ENCODE measurements around the gene USP32. TPM values are rescaled to one million over a fixed set of nuclear protein-coding genes. Genes with fewer than 3 reads are reported as not detected.

Gene USP32
- total RNA-seq, 1 experiment from 2014 or later: 62.9 TPM

DNA sequence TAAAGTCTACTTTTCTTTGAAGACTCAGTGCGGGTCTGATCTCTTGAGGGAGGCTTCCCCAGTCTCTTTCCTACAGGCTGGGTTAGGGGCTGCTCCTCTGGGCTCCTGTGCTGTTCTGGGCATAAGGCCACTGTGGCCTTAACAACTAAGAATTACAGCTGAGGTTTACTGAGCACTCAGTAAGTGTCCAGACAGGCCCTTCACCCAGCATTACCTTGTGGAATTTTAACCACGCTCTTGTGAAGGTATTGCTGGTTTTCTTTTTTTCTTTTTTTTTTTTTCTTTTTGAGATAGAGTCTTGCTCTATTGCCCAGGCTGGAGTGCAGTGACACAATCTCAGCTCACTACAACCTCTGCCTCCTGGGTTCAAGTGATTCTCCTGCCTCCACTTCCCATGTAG lies 245.7 kb downstream of the USP32 start:
- TF ChIP-seq CTCF (IDR thresholded peaks at IDR 0.05; ENCODE audit: unreplicated experiment): no peak
- ChIA-PET CTCF (no interaction called here), POLR2A (interaction anchor here (0.7 kb wide), 1 partner anchor 18 kb away, joined by 3 read pairs; no protein-coding TSS in a partner anchor)
- H3K4me3 Mint-ChIP-seq (ENCODE audit: unreplicated experiment): no peak overlapping the region
- no peak overlapping the region for H3K27ac Mint-ChIP-seq (ENCODE audit: low read depth, unreplicated experiment)
- no peaks in the 10 kb centered on the region for H3K9me3 Mint-ChIP-seq (ENCODE audit: unreplicated experiment)
- H3K36me3 Mint-ChIP-seq (ENCODE audit: insufficient read depth, unreplicated experiment): no peaks in the 10 kb centered on the region
- H3K27me3 Mint-ChIP-seq (ENCODE audit: insufficient read depth, unreplicated experiment): peaks cover 46% of the 10 kb centered on the region
- intact Hi-C loops (cut with micrococcal nuclease): loop anchor here (10.0 kb wide), 1 partner anchor 89 kb away; no protein-coding TSS in a partner anchor
- BruUV-seq (replicated peaks): no TSS peak
- H3K4me1 Mint-ChIP-seq (ENCODE audit: insufficient read depth, unreplicated experiment): peaks cover 18% of the 10 kb centered on the region
- DNase-seq (ENCODE audit: unreplicated experiment): no peak

GRCh38 chr17:60145006-60145935 lies 246.7 kb downstream of the USP32 start:
- intact Hi-C loops (cut with micrococcal nuclease): loop anchor here (10.0 kb wide), 1 partner anchor 90 kb away; no protein-coding TSS in a partner anchor
- CTCF ChIA-PET: interaction anchor here (0.7 kb wide), 1 partner anchor 136 kb away, joined by 4 read pairs; no protein-coding TSS in a partner anchor
- BruUV-seq (replicated peaks): no TSS peak

DNA sequence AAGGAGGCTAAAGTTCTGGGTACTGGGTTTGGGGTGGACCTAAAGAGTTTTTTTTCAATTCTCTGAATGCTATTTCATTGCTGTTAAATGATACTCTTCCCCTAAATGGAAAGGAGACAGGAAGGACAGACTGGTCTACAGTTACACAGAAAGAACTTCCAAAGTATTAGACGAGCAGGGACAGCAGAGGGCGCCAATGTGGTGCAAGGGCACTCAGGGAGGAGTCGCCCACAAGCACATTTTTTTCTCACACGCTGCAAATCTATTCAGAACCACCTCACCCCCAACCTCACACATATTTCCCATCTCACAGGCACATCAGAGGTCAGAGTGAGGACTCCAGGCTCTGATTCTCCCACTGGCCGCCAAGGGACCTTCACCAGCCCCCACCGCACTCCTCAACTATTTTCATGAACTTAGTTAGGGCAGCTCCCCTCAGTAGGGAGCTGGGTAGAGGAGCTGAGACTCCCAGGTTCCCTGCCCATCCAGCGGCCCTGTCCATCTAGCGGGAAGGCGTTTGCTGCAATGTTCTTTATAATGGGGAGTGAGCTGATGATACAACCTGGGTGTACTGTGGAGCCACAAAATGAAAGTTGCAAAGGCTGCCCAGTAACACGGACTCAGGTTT lies 248.9 kb downstream of the USP32 start:
- ChIA-PET CTCF (interaction anchor here (0.5 to 2.6 kb wide), 26 partner anchors 8 to 495 kb away, joined by 3 to 25 read pairs (median 3); no protein-coding TSS in a partner anchor), POLR2A (interaction anchor here (0.9 to 2.1 kb wide), 4 partner anchors 11 to 131 kb away, joined by 3 to 5 read pairs (median 4); no protein-coding TSS in a partner anchor)
- Mint-ChIP-seq H3K4me3 (ENCODE audit: unreplicated experiment) (peak overlapping the region; percentile 71), H3K4me1 (ENCODE audit: insufficient read depth, unreplicated experiment) (peaks cover 18% of the 10 kb centered on the region), H3K27ac (ENCODE audit: low read depth, unreplicated experiment) (no peak overlapping the region), H3K9me3 (ENCODE audit: unreplicated experiment) (no peaks in the 10 kb centered on the region), H3K36me3 (ENCODE audit: insufficient read depth, unreplicated experiment) (no peaks in the 10 kb centered on the region), H3K27me3 (ENCODE audit: insufficient read depth, unreplicated experiment) (peaks cover 31% of the 10 kb centered on the region)
- peak; percentile 91 for DNase-seq (ENCODE audit: unreplicated experiment)
- TF ChIP-seq CTCF (IDR thresholded peaks at IDR 0.05; ENCODE audit: unreplicated experiment): peak; percentile 66
- intact Hi-C loops (cut with micrococcal nuclease): loop anchor here (1.0 to 10.0 kb wide), 2 partner anchors 92 to 293 kb away; no protein-coding TSS in a partner anchor
- no TSS peak for BruUV-seq (replicated peaks)

More at GRCh38 chr17:60145006-60145935, 246.7 kb downstream of the USP32 start:
- no peak for TF ChIP-seq CTCF (IDR thresholded peaks at IDR 0.05; ENCODE audit: unreplicated experiment)
- DNase-seq (ENCODE audit: unreplicated experiment): no peak
- POLR2A ChIA-PET: no interaction called here
- H3K4me3 Mint-ChIP-seq (ENCODE audit: unreplicated experiment): no peak overlapping the region
- peaks cover 18% of the 10 kb centered on the region for H3K4me1 Mint-ChIP-seq (ENCODE audit: insufficient read depth, unreplicated experiment)
- H3K36me3 Mint-ChIP-seq (ENCODE audit: insufficient read depth, unreplicated experiment): no peaks in the 10 kb centered on the region
- no peaks in the 10 kb centered on the region for H3K9me3 Mint-ChIP-seq (ENCODE audit: unreplicated experiment)
- H3K27me3 Mint-ChIP-seq (ENCODE audit: insufficient read depth, unreplicated experiment): peaks cover 46% of the 10 kb centered on the region
- no peak overlapping the region for H3K27ac Mint-ChIP-seq (ENCODE audit: low read depth, unreplicated experiment)
